NCI-H2196 (cell line): ENCODE measurements around the gene GFAP.
A peak's percentile ranks its signal among the peaks of the same experiment; 100 is the strongest.
"Not testable (repeated sequence)": the region's sequence is repeated elsewhere in the genome, so short reads cannot be mapped to it uniquely, and the experiment has no call there.

ENCODE experiments used
- DNase-seq: peaks from one replicate; lab custom pipeline; 2025; ENCODE audit not compliant: unreplicated experiment; lab: John Stamatoyannopoulos, UW

Gene GFAP

DNA sequence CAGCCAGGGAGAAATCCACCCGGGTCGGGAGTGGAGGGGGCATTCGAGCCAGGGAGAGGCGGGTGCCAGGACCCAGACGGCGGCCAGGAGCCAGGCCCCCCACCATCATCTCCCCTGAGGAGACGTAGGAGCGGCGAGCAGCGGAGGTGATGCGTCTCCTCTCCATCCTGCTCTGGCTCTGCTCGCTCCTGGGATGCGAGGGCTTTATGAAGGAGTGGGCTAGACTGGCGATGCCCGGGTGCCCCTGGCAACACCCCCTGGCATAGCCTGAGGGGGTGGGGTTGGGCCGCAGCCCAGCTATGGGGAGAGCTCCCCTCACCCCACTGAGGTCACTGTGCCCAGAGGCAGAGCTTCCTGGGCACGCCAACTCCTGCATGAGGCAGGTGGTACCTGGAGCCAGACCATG is at the start of gene GFAP:
Gene GFAP (minus strand): TSS at position 180 of the 406 bp plus-strand sequence. CDS start 14 bp downstream, at position 166.
- DNase-seq = no peak

DNA sequence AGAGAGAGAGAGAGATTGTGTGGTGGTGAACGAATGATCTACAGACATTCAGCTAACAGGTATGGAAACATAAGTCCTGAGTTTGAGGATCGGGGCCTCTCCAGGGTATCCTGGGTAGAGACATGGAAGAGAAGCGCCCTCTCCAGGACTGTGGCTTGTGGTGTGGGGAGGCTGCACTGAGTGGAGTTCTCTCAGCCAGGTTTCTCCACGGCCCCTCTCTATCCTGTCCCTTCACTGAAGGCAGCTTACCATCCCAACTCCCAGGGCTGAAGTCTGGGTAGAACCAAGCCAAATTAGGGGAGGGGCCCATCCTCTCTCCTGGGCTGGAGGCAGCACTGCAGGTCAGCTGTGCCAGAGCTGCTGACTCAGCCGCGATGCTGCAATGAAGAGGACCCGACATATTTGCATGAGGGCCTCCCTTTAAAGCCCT is 46.6 kb upstream of the GFAP start:
- no peak for DNase-seq

DNA sequence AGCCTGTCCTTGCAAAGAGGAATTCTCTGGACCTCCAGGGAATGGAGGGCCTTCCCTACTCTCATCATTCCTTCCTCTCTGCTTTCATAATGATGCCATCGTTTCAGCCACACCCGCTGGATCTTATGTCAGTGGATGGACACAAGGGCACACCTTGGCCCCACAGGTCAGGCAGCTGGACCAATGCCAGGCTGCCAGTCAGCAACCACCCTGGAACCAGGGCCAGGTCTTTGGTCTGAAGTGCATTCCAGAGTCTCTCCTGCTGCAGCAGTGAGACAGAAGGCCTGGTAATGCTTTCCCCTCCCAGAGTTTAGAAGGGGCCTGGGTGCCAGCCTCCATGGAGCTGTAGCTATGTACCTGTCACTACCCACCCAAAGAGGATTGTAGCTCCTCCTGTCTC is 45.4 kb upstream of the GFAP start:
- DNase-seq = no peak

DNA sequence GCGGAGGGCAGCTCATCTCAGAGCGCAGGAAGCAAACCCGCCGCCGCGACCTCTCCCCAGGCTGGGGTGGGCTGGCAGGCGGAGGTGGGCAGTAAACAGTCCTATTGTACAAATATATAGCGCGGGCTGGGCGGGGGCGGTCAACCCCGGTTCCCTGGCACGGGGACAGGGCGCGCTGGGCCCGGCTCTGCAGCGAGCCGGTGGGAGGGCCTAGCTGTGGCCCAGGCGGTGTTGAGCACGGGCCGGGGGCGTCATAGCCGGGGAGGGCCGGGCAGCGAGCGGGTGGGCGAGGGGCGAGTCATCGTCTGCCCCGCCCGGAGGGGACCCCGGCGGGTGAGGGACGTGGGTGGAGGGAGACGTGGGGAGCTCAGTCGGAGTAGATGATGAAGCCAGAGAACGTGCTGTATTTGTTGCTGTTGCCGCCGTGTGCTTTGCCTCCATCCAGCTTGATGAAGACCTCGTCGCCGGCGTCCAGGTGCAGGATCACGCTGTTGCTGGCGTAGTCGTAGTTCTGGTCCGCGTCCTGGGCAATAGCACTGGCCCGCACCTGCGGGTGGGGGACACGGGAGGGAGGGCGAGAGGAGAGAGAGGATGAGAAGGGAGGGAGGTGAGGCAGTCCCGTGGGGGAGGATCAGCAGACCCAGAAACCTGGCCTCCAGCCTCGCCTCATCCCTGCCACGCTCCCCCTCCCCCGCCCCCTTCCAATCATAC is 44.7 kb upstream of the GFAP start:
- DNase-seq = no peak

- DNase-seq = no peak
These were observed 42.0 kb upstream of the GFAP start for GRCh38 chr17:44956998-44957981.

DNA sequence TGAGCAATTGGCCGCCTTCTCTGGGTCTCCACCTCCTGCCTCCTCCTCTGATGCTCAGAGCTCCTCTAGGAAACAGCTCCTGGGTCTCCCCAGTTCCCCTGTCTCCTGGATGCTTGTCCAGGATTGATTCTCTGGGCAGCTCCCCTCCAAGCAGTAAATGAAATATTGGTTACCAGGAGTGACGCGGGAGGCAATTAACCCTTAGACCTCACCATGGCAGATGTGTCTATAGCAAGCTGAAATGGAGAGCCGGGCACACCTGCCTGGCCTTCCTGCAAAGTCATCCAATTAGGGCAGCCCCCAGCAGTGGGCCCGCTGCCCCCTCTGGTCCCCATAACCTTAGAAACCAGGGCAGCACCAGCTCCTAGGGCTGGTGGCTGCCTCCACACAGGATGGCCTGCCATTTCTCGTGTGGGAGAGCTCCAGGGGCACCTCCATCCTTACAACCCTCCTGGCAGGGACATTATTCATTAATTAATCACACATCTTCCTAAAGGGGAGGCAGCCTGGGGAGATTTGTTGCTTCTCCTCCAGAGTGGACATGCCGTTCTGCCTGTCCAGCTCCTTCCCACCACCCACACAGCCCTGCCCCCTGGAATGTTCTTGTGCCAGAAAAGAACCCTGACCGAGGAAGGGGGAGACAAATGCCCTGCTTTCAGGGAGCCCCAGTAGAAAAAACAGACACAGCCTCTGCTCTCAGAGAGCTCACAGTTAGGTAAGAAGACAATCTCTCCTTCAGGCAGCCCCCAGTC is 40.5 kb upstream of the GFAP start:
- no peak for DNase-seq

- DNase-seq = no peak
These were observed 37.7 kb upstream of the GFAP start for GRCh38 chr17:44952946-44953475.

DNA sequence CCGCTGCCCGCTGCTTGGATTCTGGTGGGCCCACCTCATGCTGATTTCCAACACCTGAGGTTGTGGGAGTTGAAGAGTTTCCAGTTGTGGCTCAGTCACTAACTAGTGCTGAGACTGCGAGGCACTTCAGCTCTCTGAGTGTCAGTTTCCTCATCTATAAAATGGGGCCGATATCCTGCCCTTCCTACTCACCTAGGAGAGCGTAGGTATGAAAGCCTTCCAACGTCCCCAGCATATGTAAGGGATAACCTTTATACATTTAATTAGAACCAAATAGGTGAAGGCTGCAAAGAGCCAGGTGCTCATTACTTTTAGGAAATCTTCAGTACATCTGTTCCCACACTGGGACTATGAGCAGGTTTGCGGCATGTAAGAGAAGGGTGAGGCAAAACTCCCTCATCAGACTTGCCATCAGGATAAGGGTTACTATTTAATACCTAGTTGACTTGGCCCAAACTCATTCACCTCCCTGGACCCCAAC is 33.1 kb upstream of the GFAP start:
- DNase-seq = no peak

DNA sequence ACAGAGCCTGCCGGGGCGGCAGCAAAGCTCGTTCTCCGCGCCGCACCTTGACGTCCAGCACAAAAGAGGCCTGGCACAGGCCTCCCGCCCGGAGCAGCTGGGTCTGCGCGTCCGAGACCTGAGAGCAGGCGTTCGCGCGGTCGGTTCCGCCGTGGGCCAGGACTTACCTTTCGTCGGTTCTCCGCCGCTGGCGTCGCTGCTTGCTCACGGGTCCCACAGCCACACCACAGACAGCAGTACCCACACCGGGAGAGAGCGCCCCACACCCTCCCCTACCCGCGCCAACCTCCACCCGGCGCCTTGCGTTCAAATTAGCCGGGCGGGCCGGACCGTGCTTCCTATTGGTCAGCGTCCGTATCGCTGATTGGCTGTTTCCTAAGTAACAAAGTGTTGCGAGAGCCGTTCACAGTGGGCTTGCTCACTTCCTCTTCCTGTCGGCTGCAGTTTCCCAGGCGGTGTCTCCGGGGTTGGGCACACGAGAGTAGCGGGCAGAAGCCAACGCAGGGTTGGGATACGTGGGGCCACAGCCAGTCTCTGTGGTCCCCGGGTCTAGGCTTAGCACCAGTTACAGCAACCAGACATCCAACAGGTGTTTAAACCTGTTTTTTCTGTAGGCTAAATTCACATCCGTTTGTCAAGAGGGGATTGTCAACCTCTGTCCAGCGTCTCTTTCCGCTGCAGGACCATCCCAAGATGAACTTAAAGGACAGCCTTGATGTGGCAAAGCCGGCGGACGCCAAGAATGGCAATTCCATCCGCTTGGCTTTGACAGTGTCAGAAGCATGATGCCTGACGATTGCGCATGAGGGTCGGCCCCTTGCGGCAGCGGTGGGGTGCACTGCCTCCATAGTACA is 32.4 kb upstream of the GFAP start, which contains the start of gene KIF18B:
Gene KIF18B (minus strand): TSS at position 313 of the 854 bp plus-strand sequence. CDS start 11,429 bp downstream, outside the sequence.
- peak; percentile 93 for DNase-seq

DNA sequence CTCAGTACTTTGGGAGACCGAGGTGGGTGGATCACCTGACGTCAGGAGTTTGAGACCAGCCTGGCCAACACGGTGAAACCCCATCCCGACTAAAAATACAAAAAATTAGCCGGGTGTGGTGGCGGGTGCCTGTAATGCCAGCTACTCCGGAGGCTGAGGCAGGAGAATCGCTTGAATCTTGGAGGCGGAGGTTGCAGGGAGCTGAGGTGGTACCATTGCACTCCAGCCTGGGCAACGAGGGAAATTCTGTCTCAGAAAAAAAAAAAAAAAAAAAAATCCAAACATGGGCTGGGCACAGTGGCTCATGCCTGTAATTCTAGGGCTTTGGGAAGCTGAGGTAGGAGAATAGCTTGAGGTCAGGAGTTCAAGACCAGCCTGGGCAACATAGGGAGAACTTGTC is 30.4 kb upstream of the GFAP start:
- DNase-seq = not testable (repeated sequence)

DNA sequence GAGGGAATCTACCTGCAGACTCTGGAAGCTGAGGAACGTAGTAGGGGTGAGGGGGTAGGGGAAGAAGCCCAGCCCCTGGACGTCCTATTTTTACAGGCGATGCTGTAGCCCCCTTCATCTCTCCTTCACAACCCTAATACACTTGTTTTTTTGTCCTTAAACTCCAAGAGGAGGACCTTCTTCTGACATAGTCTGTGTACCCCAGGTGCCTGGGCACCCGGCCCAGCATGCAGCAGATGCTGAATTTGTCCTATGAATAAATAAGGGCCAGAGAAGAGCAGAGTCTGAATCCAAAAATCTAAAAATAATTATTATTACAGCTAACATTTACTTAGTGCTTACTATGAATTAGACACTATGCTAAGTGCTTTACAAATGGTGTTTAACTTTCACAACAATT is 27.2 kb upstream of the GFAP start:
- DNase-seq = no peak

- peak; percentile 10 for DNase-seq
These were observed 26.5 kb upstream of the GFAP start for GRCh38 chr17:44941712-44942331.

DNA sequence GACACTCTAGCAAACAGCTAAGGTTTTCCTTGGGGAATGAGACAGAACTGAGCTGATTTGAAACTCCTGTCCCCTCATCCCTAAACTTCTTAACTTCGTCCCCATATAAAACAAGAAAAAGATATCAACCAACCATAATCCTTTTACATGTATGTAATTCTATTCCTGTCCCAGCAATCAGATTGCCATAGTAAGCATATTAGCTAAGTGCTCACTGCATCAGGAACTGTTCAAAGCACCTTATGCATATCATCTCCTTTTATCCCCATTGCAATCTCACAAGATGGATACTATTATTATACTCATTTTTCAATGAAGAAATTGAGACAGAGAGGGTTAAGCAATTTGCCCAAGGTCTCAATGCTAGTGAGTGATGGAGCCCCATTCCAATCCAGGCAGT is 25.5 kb upstream of the GFAP start:
- DNase-seq = no peak

DNA sequence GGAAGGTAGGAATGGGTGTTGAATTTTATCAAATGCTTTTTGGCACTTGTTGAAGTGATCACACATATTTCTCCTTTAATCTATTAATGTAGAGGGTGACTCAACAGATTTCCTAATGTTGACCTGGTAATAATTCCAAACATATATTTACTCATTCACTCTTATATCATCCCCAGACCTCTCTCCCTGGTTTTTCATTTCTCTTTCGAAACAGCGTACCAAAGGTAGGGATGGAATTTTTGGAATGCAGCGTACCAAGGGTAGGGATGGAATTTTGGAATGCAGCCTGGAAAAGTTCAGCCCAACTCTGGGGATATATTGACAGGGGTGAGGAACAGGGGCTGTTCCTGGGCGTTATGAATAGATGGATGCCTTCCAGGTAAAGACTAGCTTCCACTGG is 25.0 kb upstream of the GFAP start:
- no peak for DNase-seq

- no peak for DNase-seq
These were observed 19.8 kb upstream of the GFAP start for GRCh38 chr17:44935116-44935515.

DNA sequence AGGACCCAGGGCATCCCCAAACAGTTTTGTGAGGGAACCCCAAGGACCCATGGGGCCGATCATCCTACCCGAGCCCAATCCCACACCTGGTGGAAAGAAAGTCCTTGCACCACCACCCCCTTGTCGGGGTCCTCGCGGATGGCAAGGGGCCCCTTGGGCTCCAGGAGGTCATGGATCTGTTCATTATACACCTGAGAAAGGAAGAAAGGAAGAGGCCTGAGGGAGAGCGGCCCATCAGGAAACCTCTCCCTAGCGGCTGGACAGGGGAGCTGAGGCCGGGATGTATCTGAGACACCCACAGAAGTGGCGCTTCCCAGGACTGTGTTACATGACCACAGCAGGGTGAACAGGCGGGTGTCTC is 19.4 kb upstream of the GFAP start:
- DNase-seq = no peak

GRCh38 chr17:44933824-44934744 is 18.8 kb upstream of the GFAP start:
- no peak for DNase-seq

DNA sequence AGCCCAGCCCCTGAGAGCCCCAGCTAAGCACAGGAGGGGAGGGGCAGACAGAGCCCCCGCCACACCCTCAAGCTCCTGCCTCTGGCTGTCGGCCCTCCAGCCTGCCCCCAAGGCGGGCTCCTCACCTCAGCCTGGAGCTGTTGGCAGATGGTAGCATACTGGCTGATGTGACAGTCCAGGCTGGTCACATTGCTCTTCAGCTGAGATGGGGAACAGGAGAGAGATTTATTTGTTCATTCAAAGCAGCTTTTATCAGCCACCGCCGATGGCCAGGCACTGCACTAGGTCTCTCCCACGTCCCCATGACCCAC is 17.4 kb upstream of the GFAP start:
- DNase-seq = no peak
